Gastrocnemius medialis (tissue), 4 donors: Measurements from ENCODE around the gene RERE. TPM values are rescaled to one million over a fixed set of nuclear protein-coding genes. Genes with fewer than 3 reads are reported as not detected.
A peak's percentile ranks its signal among the peaks of the same experiment; 100 is the strongest.

Source experiments
- ATAC-seq, 2 donors: fragments of 150-250 bp; one replicate each; pipeline ENCODE4 v1.9.1; 2016
- DNase-seq, 2 donors: peaks; one replicate each; pipeline ENCODE4 v3.0.0-alpha.2; 2019
- H3K27ac ChIP-seq, 4 donors: fragments of 200-600 bp; sonication (generic); 1 replicate in 1 of 4; 2 replicates in 3 of 4; pipeline ENCODE4 v1.5.1; 2016 to 2018; ENCODE audit warnings: mild to moderate bottlenecking in 2 of 4, moderate library complexity in 1 of 4
- H3K27me3 ChIP-seq, 3 donors: fragments of 200-600 bp; sonication (generic) in 2 of 3; 1 replicate in 1 of 3; 2 replicates in 2 of 3; pipeline versions ENCODE4 v1.5.1 to v1.6.0; 2016 to 2019; ENCODE audit warnings: mild to moderate bottlenecking in 1 of 3, moderate library complexity in 1 of 3
- H3K36me3 ChIP-seq, 2 donors: fragments of 200-600 bp; sonication (generic) in 1 of 2; one replicate each; pipeline ENCODE4 v1.5.1; 2017 to 2018
- H3K4me1 ChIP-seq, 2 donors: fragments of 200-600 bp; sonication (generic) in 1 of 2; one replicate each; pipeline ENCODE4 v1.5.1; 2016 to 2017; ENCODE audit warnings: mild to moderate bottlenecking in 2 of 2
- H3K4me3 ChIP-seq, 4 donors: fragments of 200-600 bp; sonication (generic) in 3 of 4; 1 replicate in 1 of 4; 2 replicates in 3 of 4; pipeline ENCODE4 v1.5.1; 2016 to 2019; ENCODE audit warnings: mild to moderate bottlenecking in 2 of 4
- H3K9me3 ChIP-seq, 3 donors: fragments of 200-600 bp; sonication (generic) in 2 of 3; 1 replicate in 1 of 3; 2 replicates in 2 of 3; pipeline ENCODE4 v1.5.1; 2016 to 2019
- CTCF ChIP-seq, 5 experiments: fragments of 450-650 bp in 3 of 5; fragments of 200-600 bp in 2 of 5; sonication (generic) in 2 of 5; IDR thresholded peaks in 4 of 5; conservative IDR thresholded peaks in 1 of 5; 1 replicate in 4 of 5; 2 replicates in 1 of 5; pipeline ENCODE4 v1.5.1; 2016 to 2019; ENCODE audit warnings: antibody characterized with exemption in 5 of 5, mild to moderate bottlenecking in 3 of 5, moderate library complexity in 3 of 5
- POLR2A ChIP-seq, 2 donors: fragments of 450-650 bp; IDR thresholded peaks; one replicate each; pipeline ENCODE4 v1.6.1; 2017; ENCODE audit warnings: antibody characterized with exemption in 2 of 2, mild to moderate bottlenecking in 2 of 2, moderate library complexity in 2 of 2
- in situ Hi-C, 4 donors: fragments of 200-750 bp; cut with MboI; loops; one replicate each; pipeline versions ENCODE4 v1.15.0 to v1.8.0; 2017; ENCODE audit warnings: low sequenced_read_pairs in 4 of 4
- intact Hi-C: fragments of 100-400 bp; cut with DNase I; formaldehyde crosslinking; loops from one replicate; pipeline ENCODE4 v1.15.1; 2023; ENCODE audit warnings: low total_unique reads
- total RNA-seq, 4 donors: library from RNA; depleted of rRNA; stranded (reverse); fragments of >200 nt; gene quantifications; one replicate each; pipeline versions ENCODE4 v1.1.0 to v1.2.3, GENCODE V29; 2016

RERE gene
- total RNA-seq, 4 donors from 2014 or later, result 60.8 to 106 (median 102) TPM

DNA sequence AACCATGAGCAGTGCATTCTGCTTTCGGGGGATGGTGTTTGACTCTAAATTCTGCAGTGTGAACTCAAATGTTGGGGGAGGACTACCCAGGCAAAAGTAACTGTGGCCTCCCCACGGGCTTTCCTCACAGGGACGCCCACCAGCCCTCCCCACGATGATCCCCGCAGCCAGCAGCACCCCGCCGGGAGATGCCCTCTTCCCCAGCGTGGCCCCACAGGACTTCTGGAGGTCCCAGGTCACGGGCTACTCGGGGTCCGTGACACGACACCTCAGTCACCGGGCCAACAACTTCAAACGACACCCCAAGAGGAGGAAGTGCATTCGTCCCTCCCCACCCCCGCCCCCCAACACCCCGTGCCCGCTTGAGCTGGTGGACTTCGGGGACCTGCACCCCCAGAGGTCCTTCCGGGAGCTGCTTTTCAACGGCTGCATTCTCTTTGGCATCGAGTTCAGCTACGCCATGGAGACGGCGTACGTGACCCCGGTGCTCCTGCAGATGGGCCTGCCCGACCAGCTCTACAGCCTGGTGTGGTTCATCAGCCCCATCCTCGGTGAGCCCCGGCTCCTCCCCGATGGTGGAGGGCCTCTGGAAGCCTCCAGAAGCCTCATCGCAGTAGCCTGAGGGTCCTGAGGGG lies 493.1 kb downstream of the RERE start:
- no peak for ATAC-seq
- H3K27me3 ChIP-seq, result no peaks in the 10 kb centered on the region
- H3K36me3 ChIP-seq, result no peaks in the 10 kb centered on the region
- no peak overlapping the region for H3K4me3 ChIP-seq
- in situ Hi-C loops (no loop called here), intact Hi-C loops (no loop called here)
- DNase-seq, result no peak
- H3K9me3 ChIP-seq, result no peaks in the 10 kb centered on the region
- H3K27ac ChIP-seq, result peak overlapping the region; percentile 19 to 75 (median 42)
- TF ChIP-seq CTCF (IDR thresholded peaks at IDR 0.05 in 4 of 5, conservative IDR thresholded peaks at IDR 0.05 in 1 of 5) (no peak), POLR2A (IDR thresholded peaks at IDR 0.05) (no peak)
- H3K4me1 ChIP-seq, result peaks cover 4 to 10% of the 10 kb centered on the region in 2 donors

GRCh38 chr1:8323706-8324105 lies 493.7 kb downstream of the RERE start:
- no peaks in the 10 kb centered on the region for H3K9me3 ChIP-seq
- peaks cover 5 to 10% of the 10 kb centered on the region in 2 donors for H3K4me1 ChIP-seq
- peak in 1 of 2 donors; percentile 58 for DNase-seq
- H3K4me3 ChIP-seq, result no peak overlapping the region
- TF ChIP-seq POLR2A (IDR thresholded peaks at IDR 0.05) (no peak), CTCF (IDR thresholded peaks at IDR 0.05 in 4 of 5, conservative IDR thresholded peaks at IDR 0.05 in 1 of 5) (no peak)
- H3K36me3 ChIP-seq, result no peaks in the 10 kb centered on the region
- ATAC-seq, result peak; percentile 81 to 83
- peaks cover 0 to under 1% (median 0%) of the 10 kb centered on the region in 3 donors for H3K27me3 ChIP-seq
- peak overlapping the region; percentile 19 to 75 (median 42) for H3K27ac ChIP-seq
- intact Hi-C loops (no loop called here), in situ Hi-C loops (no loop called here)

DNA sequence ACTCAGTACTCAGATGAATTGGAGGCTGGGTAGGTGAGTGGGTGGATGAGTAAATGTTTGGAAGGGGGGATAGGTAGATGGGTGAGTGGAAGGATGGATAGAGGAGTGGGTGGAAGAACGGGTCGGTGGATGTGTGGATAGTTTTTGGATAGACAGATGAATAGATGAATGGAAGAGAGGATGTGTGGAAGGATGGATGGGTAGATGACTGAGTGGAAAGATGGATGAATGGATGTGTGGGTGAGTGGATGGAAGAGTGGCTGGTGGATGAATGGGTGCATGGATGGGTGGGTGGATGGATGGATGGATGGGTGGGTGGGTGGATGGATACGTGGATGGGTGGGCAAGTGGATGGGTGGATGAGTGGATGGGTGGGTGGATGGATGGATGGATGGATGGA lies 495.8 kb downstream of the RERE start:
- no peak for ATAC-seq
- H3K4me1 ChIP-seq, result peaks cover 7 to 19% of the 10 kb centered on the region in 2 donors
- no peak overlapping the region for H3K4me3 ChIP-seq
- H3K27me3 ChIP-seq, result peaks cover 0 to 6% (median 3%) of the 10 kb centered on the region in 3 donors
- TF ChIP-seq POLR2A (IDR thresholded peaks at IDR 0.05) (no peak), CTCF (IDR thresholded peaks at IDR 0.05 in 4 of 5, conservative IDR thresholded peaks at IDR 0.05 in 1 of 5) (no peak)
- intact Hi-C loops, result no loop called here
- H3K27ac ChIP-seq, result no peak overlapping the region
- no peaks in the 10 kb centered on the region for H3K36me3 ChIP-seq
- no peak for DNase-seq
- in situ Hi-C loops, result no loop called here
- no peaks in the 10 kb centered on the region for H3K9me3 ChIP-seq

- peak overlapping the region in 2 of 4 donors; percentile 49 to 53 for H3K27ac ChIP-seq
- H3K9me3 ChIP-seq, result no peaks in the 10 kb centered on the region
- no peak for TF ChIP-seq CTCF (IDR thresholded peaks at IDR 0.05 in 4 of 5, conservative IDR thresholded peaks at IDR 0.05 in 1 of 5)
- no peak for TF ChIP-seq POLR2A (IDR thresholded peaks at IDR 0.05)
- H3K4me1 ChIP-seq, result peaks cover 3 to 19% of the 10 kb centered on the region in 2 donors
- peaks cover 0 to 6% (median 3%) of the 10 kb centered on the region in 3 donors for H3K27me3 ChIP-seq
- ATAC-seq, result no peak
- peak overlapping the region; percentile 61 to 75 (median 68) for H3K4me3 ChIP-seq
- in situ Hi-C loops, result loop anchor here in 3 of 4 donors (10.0 kb wide), 2 partner anchors 284 to 344 kb away; no protein-coding TSS in a partner anchor
- intact Hi-C loops, result no loop called here
- no peaks in the 10 kb centered on the region for H3K36me3 ChIP-seq
- DNase-seq, result no peak
Measured at GRCh38 chr1:8318436-8318835, 499.0 kb downstream of the RERE start.
